Hepatic stellate cell (primary cell): ENCODE data around the gene S1PR1.

Source experiments
- DNase-seq: peaks from one replicate; pipeline ENCODE4 v3.0.0; 2011; ENCODE audit warnings: low spot score

The S1PR1 gene

DNA sequence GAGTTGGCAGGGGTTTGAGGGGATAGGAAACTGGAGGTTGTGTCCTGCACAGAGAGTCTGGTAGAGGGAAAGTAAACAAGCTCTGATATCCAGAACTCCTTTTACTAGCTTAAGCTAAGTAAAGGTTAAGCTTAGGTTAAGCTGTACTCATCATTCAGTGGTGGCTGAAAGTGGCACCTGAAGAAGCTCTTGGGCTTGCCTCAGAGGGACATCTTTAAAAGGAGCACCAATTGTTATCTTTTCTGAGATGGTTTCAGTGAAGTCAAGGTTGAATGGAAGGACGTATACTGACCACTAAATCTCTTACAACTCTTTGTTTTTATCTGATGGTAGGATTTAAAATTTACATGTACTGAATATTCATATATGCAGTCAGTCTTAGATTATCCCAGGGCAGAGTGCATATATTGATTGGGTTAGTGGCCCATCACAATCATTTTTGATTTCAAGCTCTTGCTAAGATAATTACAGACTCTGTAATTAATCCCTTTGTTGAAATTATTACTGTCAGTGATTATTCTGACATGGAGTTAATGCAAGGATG lies 43.3 kb downstream of the S1PR1 start:
- DNase-seq: no peak

DNA sequence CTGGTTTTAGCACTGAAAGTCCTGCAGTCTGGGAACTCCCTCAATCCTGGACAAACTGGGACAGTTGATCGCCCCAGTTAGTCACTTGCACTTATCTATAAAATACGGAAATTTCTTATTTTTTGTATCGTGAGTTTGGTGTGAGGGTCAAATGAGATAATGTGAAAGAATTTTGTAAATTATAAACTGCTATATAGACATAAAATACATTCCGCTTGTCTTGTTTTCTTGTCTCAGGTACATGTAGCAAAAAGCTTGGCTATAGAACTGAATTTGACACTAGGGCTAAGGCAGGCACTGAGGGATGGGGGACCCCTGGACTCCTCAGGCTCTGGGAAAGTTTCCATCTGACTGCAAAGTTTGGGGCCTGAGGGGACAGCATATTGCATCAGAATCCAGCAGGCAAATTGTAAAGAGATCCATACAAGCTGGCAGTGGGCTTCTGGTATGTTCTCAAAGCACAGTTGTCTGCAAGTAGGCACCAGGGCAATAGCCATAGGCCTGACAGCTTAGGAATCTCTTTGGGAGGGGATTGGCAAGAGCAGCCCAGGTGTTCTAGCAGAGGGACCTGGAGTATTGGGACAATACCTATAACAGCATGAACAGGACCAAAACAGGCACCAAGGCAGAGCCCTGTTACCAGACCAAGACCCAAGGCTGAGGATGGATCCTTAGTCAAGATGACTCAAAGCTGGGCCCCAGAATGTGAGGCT lies 44.3 kb downstream of the S1PR1 start:
- DNase-seq: no peak

DNA sequence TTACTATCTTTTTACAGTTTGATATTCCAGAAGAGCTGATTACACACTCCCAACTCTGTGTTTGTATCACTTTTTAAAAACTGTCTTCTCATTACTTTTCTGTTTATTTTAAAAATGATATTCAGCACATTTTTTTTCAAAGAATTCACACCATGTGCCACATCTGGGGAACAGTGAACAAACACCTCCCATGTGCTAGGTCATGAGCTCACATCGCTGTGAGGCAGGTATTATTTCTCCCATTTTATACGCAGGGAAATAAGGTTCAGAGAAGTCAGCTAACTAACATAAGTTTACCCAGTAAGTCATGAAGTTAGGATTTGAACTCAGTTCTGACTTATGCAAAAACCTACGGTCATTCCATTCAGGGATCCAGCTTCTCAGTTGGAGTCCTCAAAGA lies 44.9 kb downstream of the S1PR1 start:
- no peak for DNase-seq

DNA sequence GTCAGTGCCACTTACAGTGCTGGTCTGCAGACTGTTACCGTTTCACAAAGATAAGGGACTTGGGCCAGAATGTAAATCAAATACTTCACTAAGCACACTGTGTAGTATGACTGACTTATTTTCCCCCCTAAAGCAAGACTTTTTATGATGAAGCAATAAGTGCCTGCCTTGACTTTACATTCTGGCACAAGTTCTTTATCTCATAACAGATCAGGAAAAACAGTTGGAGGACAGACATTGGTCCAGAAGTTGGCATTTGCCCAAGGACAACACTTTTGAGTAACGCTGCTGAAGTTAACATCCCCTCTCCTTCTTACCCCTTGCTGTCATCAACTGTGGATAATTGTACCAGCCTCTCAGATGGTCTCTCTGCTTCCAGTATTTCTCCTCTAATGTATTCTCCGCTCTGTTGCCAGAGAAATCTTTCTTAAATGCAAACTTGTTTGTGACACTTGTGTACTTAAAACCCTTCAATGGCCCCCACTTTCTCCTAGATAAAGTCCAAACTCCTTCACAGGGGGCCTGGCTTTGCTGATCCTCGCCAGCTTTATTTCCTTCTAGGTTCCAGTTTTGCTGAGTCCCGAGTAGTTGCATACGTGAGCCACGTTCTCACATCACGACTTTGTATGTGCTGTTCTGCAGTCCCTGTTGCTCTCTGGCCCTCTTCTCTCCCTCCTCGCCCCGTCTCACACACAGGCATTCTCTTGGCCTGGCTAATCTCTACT lies 45.7 kb downstream of the S1PR1 start:
- DNase-seq: no peak

DNA sequence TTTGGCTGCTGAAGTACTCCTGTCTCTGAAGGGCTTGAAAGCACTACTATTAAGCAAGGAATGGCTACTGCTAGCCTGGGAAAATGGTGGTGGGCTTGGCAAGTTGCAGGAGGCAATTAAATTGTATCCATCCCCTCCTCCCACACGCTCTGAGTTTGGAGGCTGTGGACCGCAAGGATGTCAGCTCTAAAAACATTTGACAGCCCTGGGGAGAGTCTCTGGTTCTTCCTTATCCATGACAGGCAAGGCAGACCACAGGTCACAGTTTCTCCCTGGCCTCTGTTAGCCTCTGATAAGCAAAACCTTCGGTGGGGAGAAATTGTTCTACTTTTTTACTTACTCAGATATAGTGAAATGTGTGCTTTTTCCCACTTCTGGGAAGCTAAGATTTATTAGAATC lies 46.6 kb downstream of the S1PR1 start:
- no peak for DNase-seq

DNA sequence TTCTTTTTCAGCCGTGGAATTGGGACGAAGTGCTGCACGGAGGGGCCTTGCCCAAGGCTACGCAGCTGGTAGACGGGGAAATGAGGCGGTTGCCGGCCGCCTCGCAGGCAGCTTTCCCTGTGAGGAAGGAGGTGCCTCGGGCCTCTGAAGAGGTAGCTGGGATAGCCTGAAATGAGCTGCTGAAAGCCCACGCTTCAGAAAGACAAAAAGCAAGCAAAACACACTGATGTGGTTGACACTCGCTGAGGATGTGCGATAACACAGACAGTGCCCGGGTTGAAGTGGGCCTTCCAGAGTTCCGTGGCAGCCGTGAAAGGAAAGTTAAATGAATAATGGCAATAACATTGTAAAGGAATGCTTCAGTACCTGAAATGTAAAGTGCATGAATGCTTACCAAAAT lies 47.2 kb downstream of the S1PR1 start:
- no peak for DNase-seq

DNA sequence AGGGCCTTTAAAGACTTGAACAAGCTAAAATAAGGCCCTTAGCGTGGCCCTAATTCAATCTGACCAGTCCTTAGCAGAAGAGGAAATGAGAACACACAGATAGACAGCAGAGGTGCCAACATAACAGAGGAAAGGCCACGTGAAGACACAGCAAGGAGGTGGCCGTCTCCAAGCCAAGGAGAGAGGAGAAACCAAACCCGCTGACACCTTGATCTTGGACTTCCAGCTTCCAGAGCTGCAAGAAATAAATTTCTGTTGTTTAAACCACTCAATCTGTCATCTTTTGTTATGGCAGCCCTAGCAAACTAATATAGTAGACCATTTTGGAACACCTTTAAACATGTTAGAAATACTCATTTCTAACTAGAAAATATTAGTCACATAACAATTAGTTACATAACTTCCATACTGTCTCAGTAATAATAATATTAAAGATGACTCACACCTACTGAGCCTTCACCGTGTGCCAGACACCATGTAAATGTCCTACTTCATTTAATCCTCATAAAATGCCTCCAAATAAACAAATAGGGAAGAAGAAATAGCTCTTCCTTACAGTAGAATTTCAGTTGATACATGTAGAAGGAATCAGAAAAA lies 47.9 kb downstream of the S1PR1 start:
- DNase-seq: no peak

DNA sequence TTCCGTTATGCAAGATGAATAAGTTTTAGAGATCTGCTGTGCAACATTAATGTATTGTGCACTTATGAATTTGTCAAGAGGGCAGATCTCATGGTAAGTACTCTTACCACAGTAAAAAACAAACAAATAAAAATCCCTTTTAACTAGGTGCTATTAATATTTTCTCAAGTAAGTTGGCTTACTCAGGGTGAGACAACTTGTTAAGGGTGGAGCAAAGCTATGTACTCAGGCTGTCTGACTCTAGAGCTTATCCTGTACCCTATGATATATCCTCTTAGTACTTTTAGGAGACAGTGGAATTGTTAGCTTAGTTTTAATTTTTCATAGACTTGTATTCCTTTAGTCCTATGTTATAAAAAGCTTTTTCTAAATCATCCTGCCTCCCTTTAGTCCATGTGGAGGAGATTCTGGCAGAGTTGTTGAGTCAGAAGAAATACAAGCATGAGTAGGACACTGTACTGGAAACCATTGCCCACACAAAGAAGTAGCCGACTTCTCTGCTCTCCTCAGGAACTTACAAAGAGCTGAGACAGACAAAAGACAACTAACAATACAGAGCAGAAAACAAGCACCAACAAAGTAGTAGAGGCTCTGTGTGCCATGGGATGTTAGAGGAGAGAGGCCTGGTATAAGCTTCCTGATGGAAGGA lies 49.2 kb downstream of the S1PR1 start:
- no peak for DNase-seq

DNA sequence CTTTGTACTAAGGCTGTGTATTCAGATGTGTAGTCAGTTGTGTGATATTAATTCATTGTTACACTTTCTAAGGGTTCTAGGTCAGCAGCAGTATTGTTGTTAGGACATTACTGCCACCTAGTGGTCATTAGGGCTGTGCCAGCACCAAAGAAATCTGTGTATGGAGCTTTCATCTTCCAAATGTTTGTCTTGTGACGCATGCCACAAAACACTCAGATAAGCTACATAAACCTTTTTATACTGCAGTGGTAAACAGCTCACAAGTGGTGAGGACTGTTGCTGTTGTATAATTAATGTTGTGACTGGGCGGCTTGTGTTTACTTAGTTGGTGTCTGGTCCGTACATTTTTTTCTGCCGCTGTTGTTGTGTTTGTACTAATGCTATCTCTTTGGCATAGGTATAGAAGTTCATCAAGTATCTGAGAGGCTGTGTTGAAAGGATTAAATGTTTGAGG lies 51.7 kb downstream of the S1PR1 start:
- DNase-seq: peak; percentile 47

DNA sequence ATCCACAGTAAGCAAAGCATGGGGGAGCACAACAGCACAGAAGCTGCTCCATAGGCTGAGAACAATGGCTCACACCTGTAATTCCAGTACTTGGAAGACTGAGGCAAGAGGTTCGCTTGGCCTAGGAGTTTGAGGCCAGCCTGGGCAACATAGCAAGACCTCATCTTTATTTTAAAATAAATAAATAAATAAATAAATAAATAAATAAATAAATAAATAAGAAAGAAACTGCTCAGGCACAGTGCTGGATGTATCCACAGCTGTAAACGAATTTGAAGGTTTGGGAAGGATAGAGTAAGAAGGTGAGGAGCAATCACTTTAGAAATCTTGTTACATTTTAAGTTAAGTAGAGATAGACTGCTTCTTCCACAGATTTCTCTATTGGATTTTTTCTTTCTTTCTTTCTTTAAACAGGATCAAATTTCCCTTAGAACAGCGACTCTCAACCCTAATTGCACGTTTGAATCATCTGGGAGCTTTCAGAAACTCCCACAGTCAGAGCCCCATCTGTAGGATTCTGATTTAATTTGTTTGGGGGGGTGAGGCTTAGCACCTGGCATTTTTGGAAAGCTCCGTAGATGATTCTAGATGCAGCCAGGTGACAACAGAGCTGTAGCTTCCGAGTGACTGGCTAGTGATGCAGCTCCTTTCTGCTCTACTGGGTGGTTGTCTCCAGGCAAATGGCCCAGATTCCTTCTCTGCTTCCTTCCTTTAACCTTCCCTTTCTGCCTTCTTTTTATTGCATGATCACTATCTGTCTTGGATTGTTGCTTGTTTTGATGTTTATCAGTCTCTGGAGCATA lies 53.5 kb downstream of the S1PR1 start:
- DNase-seq: no peak
